Liver (tissue), 3 donors: ENCODE data around the gene PEAK1.

Experiments used
- CTCF ChIP-seq: fragments of 150-350 bp; IDR thresholded peaks from 2 replicates; pipeline ENCODE4 v1.5.1; 2017; ENCODE audit warnings: improper control_type of control experiment, low read depth, low read length; ENCODE audit not compliant: missing input control
- FOXA1 ChIP-seq: IDR thresholded peaks from 2 replicates; pipeline ENCODE4 v1.6.1; 2016; ENCODE audit warnings: antibody characterized with exemption
- GABPA ChIP-seq, 2 donors: IDR thresholded peaks in 1 of 2; conservative IDR thresholded peaks in 1 of 2; 2 replicates each; pipeline ENCODE4 v1.6.1; 2016; ENCODE audit warnings: antibody characterized with exemption in 2 of 2, mild to moderate bottlenecking in 1 of 2, moderate library complexity in 1 of 2
- MAX ChIP-seq: IDR thresholded peaks from 2 replicates; pipeline ENCODE4 v1.6.1; 2016; ENCODE audit warnings: antibody characterized with exemption
- NR2F2 ChIP-seq: IDR thresholded peaks from 2 replicates; pipeline ENCODE4 v1.6.1; 2016; ENCODE audit warnings: antibody characterized with exemption
- RAD21 ChIP-seq, 2 donors: IDR thresholded peaks; 2 replicates each; pipeline ENCODE4 v1.6.1; 2016; ENCODE audit warnings: antibody characterized with exemption in 2 of 2, mild to moderate bottlenecking in 2 of 2
- SP1 ChIP-seq: IDR thresholded peaks from 2 replicates; pipeline ENCODE4 v1.6.1; 2018; ENCODE audit warnings: antibody characterized with exemption, mild to moderate bottlenecking
- YY1 ChIP-seq: IDR thresholded peaks from 2 replicates; pipeline ENCODE4 v1.6.1; 2016; ENCODE audit warnings: antibody characterized with exemption, mild to moderate bottlenecking
- donor health status: healthy.
- donor health status: healthy.

- TF ChIP-seq MAX (no peak), CTCF (no peak), RAD21 (IDR thresholded peaks at IDR 0.05) (no peak), FOXA1 (no peak), SP1 (no peak), NR2F2 (no peak), YY1 (no peak), GABPA (IDR thresholded peaks at IDR 0.05 in 1 of 2, conservative IDR thresholded peaks at IDR 0.05 in 1 of 2) (no peak)
These were observed 335.5 kb downstream of the PEAK1 start for GRCh38 chr15:77084436-77084835.
